ENCODE data around the gene PSMB9.

The PSMB9 gene

GRCh38 chr6:32883789-32884188 is 29.8 kb downstream of the PSMB9 start:
- Histone ChIP-seq H3K27me3 (replicated peaks) (peaks cover 3% of the 10 kb centered on the region), H3K27ac (no peak overlapping the region), H3K36me3 (replicated peaks) (no peaks in the 10 kb centered on the region), H3K4me3 (ENCODE audit: low read depth, low read length) (no peak overlapping the region)
- TF ChIP-seq CTCF (IDR thresholded peaks at IDR 0.05; ENCODE audit: low read depth, low read length, missing control alignments) = no peak
- DNase-seq = peak; percentile 51
- in situ Hi-C loops (cut with HindIII; ENCODE audit: low pct_ligation_motif_present, low sequenced_read_pairs) = no loop called here

DNA sequence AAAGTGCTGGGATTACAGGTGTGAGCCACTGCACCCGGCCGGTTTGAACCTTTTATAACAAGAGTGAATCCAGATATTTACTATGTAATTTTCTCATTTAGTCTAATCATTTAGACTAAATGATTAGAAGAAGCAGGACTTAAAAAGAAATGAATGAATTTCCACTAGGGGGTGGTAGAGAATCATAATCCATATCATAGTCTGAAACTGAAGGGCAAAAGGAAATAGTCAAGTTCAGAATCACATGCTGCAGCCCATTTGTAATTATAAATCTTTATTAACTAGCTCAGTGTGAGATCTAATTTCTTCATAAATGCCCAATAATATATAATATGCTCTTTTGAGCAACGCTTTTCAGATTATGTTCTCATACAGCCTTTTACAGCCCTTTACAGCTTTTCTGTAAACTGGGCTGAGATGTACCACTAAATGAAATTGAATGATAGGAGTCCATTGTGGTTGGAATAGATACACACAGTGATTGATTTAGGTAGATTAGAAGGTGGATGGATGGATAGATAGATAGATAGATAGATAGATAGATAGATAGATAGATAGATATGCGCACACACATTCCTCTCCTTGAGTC is 31.8 kb downstream of the PSMB9 start:
- in situ Hi-C loops (cut with HindIII; ENCODE audit: low pct_ligation_motif_present, low sequenced_read_pairs) = no loop called here
- no peak for DNase-seq
- Histone ChIP-seq H3K36me3 (replicated peaks) (no peaks in the 10 kb centered on the region), H3K27ac (no peak overlapping the region), H3K4me3 (ENCODE audit: low read depth, low read length) (no peak overlapping the region), H3K27me3 (replicated peaks) (no peaks in the 10 kb centered on the region)
- no peak for TF ChIP-seq CTCF (IDR thresholded peaks at IDR 0.05; ENCODE audit: low read depth, low read length, missing control alignments)

GRCh38 chr6:32886681-32887383 is 32.8 kb downstream of the PSMB9 start:
- Histone ChIP-seq H3K4me3 (ENCODE audit: low read depth, low read length) (no peak overlapping the region), H3K27me3 (replicated peaks) (no peaks in the 10 kb centered on the region), H3K36me3 (replicated peaks) (no peaks in the 10 kb centered on the region), H3K27ac (no peak overlapping the region)
- in situ Hi-C loops (cut with HindIII; ENCODE audit: low pct_ligation_motif_present, low sequenced_read_pairs) = no loop called here
- TF ChIP-seq CTCF (IDR thresholded peaks at IDR 0.05; ENCODE audit: low read depth, low read length, missing control alignments) = no peak
- peak; percentile 84 for DNase-seq

- Histone ChIP-seq H3K4me3 (ENCODE audit: low read depth, low read length) (no peak overlapping the region), H3K27ac (no peak overlapping the region), H3K36me3 (replicated peaks) (no peaks in the 10 kb centered on the region), H3K27me3 (replicated peaks) (no peaks in the 10 kb centered on the region)
- no peak for TF ChIP-seq CTCF (IDR thresholded peaks at IDR 0.05; ENCODE audit: low read depth, low read length, missing control alignments)
- DNase-seq = no peak
- in situ Hi-C loops (cut with HindIII; ENCODE audit: low pct_ligation_motif_present, low sequenced_read_pairs) = no loop called here
Observed at GRCh38 chr6:32887616-32888015, 33.6 kb downstream of the PSMB9 start.

- no peak for TF ChIP-seq CTCF (IDR thresholded peaks at IDR 0.05; ENCODE audit: low read depth, low read length, missing control alignments)
- no peaks in the 10 kb centered on the region for H3K27me3 ChIP-seq (replicated peaks)
- no peak for DNase-seq
- H3K36me3 ChIP-seq (replicated peaks) = no peaks in the 10 kb centered on the region
- no peak overlapping the region for H3K27ac ChIP-seq
- no peak overlapping the region for H3K4me3 ChIP-seq (ENCODE audit: low read depth, low read length)
- in situ Hi-C loops (cut with HindIII; ENCODE audit: low pct_ligation_motif_present, low sequenced_read_pairs) = no loop called here
Observed at GRCh38 chr6:32888576-32888975, 34.6 kb downstream of the PSMB9 start.

- no peaks in the 10 kb centered on the region for H3K36me3 ChIP-seq (replicated peaks)
- DNase-seq = no peak
- no peak for TF ChIP-seq CTCF (IDR thresholded peaks at IDR 0.05; ENCODE audit: low read depth, low read length, missing control alignments)
- no peak overlapping the region for H3K27ac ChIP-seq
- in situ Hi-C loops (cut with HindIII; ENCODE audit: low pct_ligation_motif_present, low sequenced_read_pairs) = no loop called here
- no peaks in the 10 kb centered on the region for H3K27me3 ChIP-seq (replicated peaks)
- H3K4me3 ChIP-seq (ENCODE audit: low read depth, low read length) = no peak overlapping the region
Observed at GRCh38 chr6:32889533-32889932, 35.5 kb downstream of the PSMB9 start.
